Measurements from ENCODE around the gene PIK3IP1.
"Not testable (repeated sequence)": the region's sequence is repeated elsewhere in the genome, so short reads cannot be mapped to it uniquely, and the experiment has no call there.

The PIK3IP1 gene

DNA sequence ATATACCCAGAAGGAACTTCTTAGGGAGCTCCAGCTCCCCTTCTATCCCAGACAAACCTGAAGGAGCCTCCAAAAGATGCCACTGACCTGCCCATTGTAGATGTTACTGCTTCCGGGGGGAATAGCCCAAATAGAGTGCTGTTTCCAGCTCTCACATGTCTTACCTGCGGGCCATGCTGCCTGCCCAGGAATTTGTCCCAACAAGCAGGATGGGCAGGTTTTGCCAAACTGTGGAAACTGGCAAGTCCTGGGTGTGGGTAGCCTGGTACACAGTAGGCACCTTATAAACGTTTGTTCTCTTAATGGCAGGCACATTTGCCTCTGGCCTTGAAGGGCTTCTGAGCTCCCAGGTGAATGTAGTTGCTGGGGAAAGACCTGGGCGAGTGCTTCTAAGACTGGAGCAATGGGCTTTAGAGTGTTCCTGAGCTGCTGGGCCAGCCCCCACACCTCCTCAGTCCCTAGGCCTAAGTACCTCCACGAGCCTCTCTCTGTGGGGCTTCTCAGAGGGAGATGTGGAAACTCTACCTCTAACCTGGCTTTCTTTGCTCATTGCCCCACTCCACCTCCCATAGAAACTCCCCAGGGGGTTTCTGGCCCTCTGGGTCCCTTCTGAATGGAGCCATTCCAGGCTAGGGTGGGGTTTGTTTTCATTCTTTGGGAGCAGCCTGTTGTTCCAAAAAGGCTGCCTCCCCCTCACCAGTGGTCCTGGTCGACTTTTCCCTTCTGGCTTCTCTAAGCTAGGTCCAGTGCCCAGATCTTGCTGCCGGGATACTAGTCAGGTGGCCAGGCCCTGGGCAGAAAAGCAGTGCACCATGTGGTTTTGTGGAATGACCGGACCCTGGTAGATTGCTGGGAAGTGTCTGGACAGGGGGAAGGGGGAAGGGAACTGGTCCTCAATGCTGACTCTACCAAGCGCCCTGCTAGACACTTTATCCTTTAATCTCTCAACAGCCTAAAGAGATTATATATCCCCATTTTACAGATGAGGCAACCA is 43.0 kb downstream of the PIK3IP1 start:
- no peak overlapping the region for H3K4me3 ChIP-seq (ENCODE audit: low read depth, low read length)
- DNase-seq (ENCODE audit: low read depth) = no peak
- TF ChIP-seq CTCF (IDR thresholded peaks at IDR 0.05; ENCODE audit: low read depth, low read length, missing control alignments) = no peak

DNA sequence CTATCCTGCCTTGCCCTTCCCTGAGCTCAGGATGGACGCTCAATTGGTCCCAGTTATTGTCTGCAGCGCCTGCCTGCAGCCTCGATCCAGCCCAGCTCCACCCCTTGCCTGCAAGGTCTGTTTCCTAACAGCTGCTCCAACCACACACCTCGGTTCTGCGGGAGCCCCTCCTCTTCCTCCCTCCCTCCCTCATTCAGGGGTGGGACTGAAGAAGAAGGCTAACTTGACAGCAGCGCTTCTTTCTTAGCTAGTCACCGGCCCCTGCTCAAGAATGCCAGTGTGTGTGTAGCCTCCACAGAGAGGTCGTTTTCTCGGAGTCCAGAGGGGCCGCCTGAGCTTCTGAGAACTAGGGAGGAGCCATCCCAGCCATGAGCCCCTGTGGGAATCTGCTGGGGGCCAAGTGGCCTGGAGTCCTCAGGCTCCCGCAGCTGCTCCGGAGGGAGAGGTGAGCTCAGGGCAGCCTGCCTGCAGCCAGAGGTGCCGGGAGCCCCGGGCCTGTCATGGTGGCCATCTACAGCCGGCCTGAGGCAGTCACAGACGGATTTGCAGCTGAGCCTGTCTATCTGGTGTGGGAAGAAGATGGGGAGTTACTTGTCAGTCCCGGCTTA is 44.0 kb downstream of the PIK3IP1 start:
- H3K4me3 ChIP-seq (ENCODE audit: low read depth, low read length) = no peak overlapping the region
- no peak for DNase-seq (ENCODE audit: low read depth)
- no peak for TF ChIP-seq CTCF (IDR thresholded peaks at IDR 0.05; ENCODE audit: low read depth, low read length, missing control alignments)

DNA sequence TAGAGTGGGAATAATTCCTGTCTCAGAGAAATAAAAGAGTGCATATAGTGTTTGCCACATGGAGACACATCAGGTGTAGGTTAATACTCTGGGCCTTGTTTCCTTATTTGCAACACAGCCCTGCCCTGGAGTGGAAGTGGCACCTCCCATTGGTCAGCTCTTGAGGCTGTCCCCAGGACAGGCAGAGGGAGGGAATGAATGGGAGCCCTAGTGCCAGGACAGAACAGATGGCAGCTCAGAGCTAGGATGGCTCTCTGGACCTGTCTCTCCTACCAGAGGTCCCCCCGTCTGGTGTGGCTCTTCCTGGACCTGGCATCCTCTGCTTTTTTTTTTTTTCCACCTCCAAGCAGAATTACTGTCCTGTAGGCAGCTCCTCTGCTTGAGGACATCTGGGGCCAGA is 44.6 kb downstream of the PIK3IP1 start:
- no peak for TF ChIP-seq CTCF (IDR thresholded peaks at IDR 0.05; ENCODE audit: low read depth, low read length, missing control alignments)
- H3K4me3 ChIP-seq (ENCODE audit: low read depth, low read length) = no peak overlapping the region
- no peak for DNase-seq (ENCODE audit: low read depth)

GRCh38 chr22:31246687-31247086 is 45.6 kb downstream of the PIK3IP1 start:
- DNase-seq (ENCODE audit: low read depth) = no peak
- TF ChIP-seq CTCF (IDR thresholded peaks at IDR 0.05; ENCODE audit: low read depth, low read length, missing control alignments) = no peak
- H3K4me3 ChIP-seq (ENCODE audit: low read depth, low read length) = no peak overlapping the region

DNA sequence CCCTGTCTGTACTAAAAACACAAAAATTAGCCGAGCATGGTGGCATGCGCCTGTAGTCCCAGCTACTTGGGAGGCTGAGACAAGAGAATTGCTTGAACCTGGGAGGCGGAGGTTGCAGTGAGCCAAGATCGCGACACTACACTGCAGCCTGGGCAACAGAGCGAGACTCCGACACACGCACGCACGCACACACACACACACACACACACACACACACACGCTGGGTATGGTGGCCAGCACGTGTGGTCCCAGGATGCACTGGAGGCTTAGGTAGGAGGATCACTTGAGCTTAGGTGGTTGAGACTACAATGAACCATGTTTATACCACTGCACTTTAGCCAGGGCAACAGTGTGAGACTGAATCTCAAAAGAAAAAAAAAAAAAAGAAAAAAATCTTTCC is 46.3 kb downstream of the PIK3IP1 start:
- DNase-seq (ENCODE audit: low read depth); H3K4me3 ChIP-seq (ENCODE audit: low read depth, low read length): not testable (repeated sequence)

DNA sequence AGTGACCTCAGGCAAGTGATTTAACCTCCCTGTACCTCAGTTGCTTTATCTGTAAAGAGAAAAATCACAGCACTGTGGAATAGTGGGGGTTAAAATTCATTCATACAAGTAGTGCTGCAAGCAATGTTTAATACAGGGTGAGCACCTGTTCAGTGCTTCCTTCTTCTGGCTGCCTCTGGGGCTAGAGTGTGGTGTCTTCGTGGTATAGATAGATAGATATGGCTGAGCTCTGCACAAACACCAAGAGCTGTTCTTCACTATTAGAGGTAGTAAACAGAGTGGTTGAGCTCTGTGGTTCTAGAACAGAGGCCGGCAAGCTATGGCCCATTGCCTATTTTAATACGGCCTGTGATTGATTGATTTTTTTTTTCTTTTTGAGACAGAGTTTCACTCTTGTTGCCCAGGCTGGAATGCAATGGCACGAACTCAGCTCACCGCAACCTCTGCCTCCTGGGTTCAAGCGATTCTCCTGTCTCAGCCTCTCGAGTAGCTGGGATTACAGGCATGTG is 47.3 kb downstream of the PIK3IP1 start:
- no peak for DNase-seq (ENCODE audit: low read depth)
- no peak for TF ChIP-seq CTCF (IDR thresholded peaks at IDR 0.05; ENCODE audit: low read depth, low read length, missing control alignments)
- H3K4me3 ChIP-seq (ENCODE audit: low read depth, low read length) = no peak overlapping the region
